Cardiac muscle cell (in vitro differentiated cells and primary cell): ENCODE data around the gene RAI1. TPM values are rescaled to one million over a fixed set of nuclear protein-coding genes. Genes with fewer than 3 reads are reported as not detected.

ENCODE experiments used
- DNase-seq, 2 donors: peaks; one replicate each; pipeline versions ENCODE4 v3.0.0 to v3.0.0-alpha.2; 2010 to 2017; ENCODE audit warnings: low read depth in 1 of 2, low spot score in 1 of 2
- H3K27ac ChIP-seq: fragments of 200-600 bp; sonication (generic); 2 replicates; pipeline ENCODE4 v1.5.1; 2016
- H3K27me3 ChIP-seq: fragments of 200-600 bp; sonication (generic); 2 replicates; pipeline ENCODE4 v1.6.0; 2016; ENCODE audit warnings: control low read depth
- H3K36me3 ChIP-seq: fragments of 200-600 bp; sonication (generic); 2 replicates; pipeline ENCODE4 v1.5.1; 2016; ENCODE audit warnings: control low read depth
- H3K4me1 ChIP-seq: fragments of 200-600 bp; sonication (generic); 2 replicates; pipeline ENCODE4 v1.8.1; 2017; ENCODE audit warnings: low read depth, mild to moderate bottlenecking, mixed run types
- H3K4me3 ChIP-seq: fragments of 200-600 bp; sonication (generic); 2 replicates; pipeline ENCODE4 v1.5.1; 2016; ENCODE audit warnings: mild to moderate bottlenecking
- H3K9me3 ChIP-seq: fragments of 200-600 bp; sonication (generic); 2 replicates; pipeline ENCODE4 v1.5.1; 2017; ENCODE audit warnings: low read depth, mild to moderate bottlenecking, control low read depth
- CTCF ChIP-seq: IDR thresholded peaks from 2 replicates; pipeline ENCODE4 v1.5.1; 2012; ENCODE audit warnings: low read depth, mild to moderate bottlenecking, low read length
- polyA plus RNA-seq: library from polyadenylated mRNA; unstranded; fragments of >200 nt; fragmentation: Nextera tagmentation; extraction: Ambion mirVana; gene quantifications from 2 replicates; pipeline ENCODE4 v1.2.1, GENCODE V29; 2016
- total RNA-seq: library from RNA; depleted of rRNA; stranded (reverse); fragments of >200 nt; gene quantifications from 2 replicates; pipeline ENCODE4 v1.2.3, GENCODE V29; 2016

RAI1 gene
- total and polyA plus RNA-seq, 2 experiments from 2014 or later: 20.2 to 46.2 TPM

- Histone ChIP-seq H3K9me3 (no peaks in the 10 kb centered on the region), H3K27me3 (no peaks in the 10 kb centered on the region), H3K36me3 (no peaks in the 10 kb centered on the region), H3K4me1 (peaks cover 8% of the 10 kb centered on the region), H3K27ac (no peak overlapping the region), H3K4me3 (no peak overlapping the region)
- no peak for TF ChIP-seq CTCF
- DNase-seq: no peak
These were observed 11.6 kb upstream of the RAI1 start for GRCh38 chr17:17669580-17670235.

GRCh38 chr17:17670701-17671305, 10.5 kb upstream of the RAI1 start:
- no peak for DNase-seq
- no peaks in the 10 kb centered on the region for H3K36me3 ChIP-seq
- TF ChIP-seq CTCF: no peak
- H3K4me3 ChIP-seq: no peak overlapping the region
- peaks cover 7% of the 10 kb centered on the region for H3K27me3 ChIP-seq
- no peak overlapping the region for H3K27ac ChIP-seq
- H3K4me1 ChIP-seq: peaks cover 8% of the 10 kb centered on the region
- H3K9me3 ChIP-seq: no peaks in the 10 kb centered on the region

- no peak for TF ChIP-seq CTCF
- H3K9me3 ChIP-seq: no peaks in the 10 kb centered on the region
- no peak overlapping the region for H3K4me3 ChIP-seq
- no peaks in the 10 kb centered on the region for H3K36me3 ChIP-seq
- H3K27ac ChIP-seq: no peak overlapping the region
- no peak for DNase-seq
- H3K27me3 ChIP-seq: peaks cover 9% of the 10 kb centered on the region
- H3K4me1 ChIP-seq: peaks cover 8% of the 10 kb centered on the region
These were observed 9.7 kb upstream of the RAI1 start for GRCh38 chr17:17671369-17672129.

- H3K4me1 ChIP-seq: peaks cover 8% of the 10 kb centered on the region
These were observed 8.5 kb upstream of the RAI1 start for GRCh38 chr17:17672453-17673368.

More at GRCh38 chr17:17672453-17673368, 8.5 kb upstream of the RAI1 start:
- H3K36me3 ChIP-seq: no peaks in the 10 kb centered on the region
- no peaks in the 10 kb centered on the region for H3K9me3 ChIP-seq
- TF ChIP-seq CTCF: no peak
- DNase-seq: no peak
- H3K27me3 ChIP-seq: peaks cover 9% of the 10 kb centered on the region
- H3K27ac ChIP-seq: no peak overlapping the region
- no peak overlapping the region for H3K4me3 ChIP-seq
